CD1c-positive myeloid dendritic cell (primary cell): ENCODE results near the gene EIF1.
"Not testable (repeated sequence)": the region's sequence is repeated elsewhere in the genome, so short reads cannot be mapped to it uniquely, and the experiment has no call there.

ENCODE experiments used
- DNase-seq: peaks from one replicate; pipeline ENCODE4 v3.0.0-alpha.2; 2016; ENCODE audit errors: extremely low spot score

The EIF1 gene

GRCh38 chr17:41678907-41679739 is 9.6 kb upstream of the EIF1 start:
- DNase-seq = peak; percentile 92

GRCh38 chr17:41679740-41680425 is 8.8 kb upstream of the EIF1 start:
- no peak for DNase-seq

GRCh38 chr17:41680426-41681040 is 8.2 kb upstream of the EIF1 start:
- DNase-seq = no peak

GRCh38 chr17:41681776-41682175 is 6.9 kb upstream of the EIF1 start:
- no peak for DNase-seq

- DNase-seq = peak; percentile 81
Observed at GRCh38 chr17:41682631-41683030, 6.1 kb upstream of the EIF1 start.

- no peak for DNase-seq
Observed at GRCh38 chr17:41683441-41684007, 5.2 kb upstream of the EIF1 start.

- no peak for DNase-seq
Observed at GRCh38 chr17:41684035-41684434, 4.7 kb upstream of the EIF1 start.

GRCh38 chr17:41685753-41686152 is 2.9 kb upstream of the EIF1 start:
- not testable (repeated sequence) for DNase-seq

- peak; percentile 86 for DNase-seq
Observed at GRCh38 chr17:41686281-41686680, 2.4 kb upstream of the EIF1 start.

GRCh38 chr17:41687828-41688640 is 651 bp upstream of the EIF1 start:
- DNase-seq = peak; percentile 42

GRCh38 chr17:41689497-41690299 is 1.0 kb downstream of the EIF1 start:
- peak; percentile 73 for DNase-seq

GRCh38 chr17:41690497-41690896 is 1.8 kb downstream of the EIF1 start:
- no peak for DNase-seq

- DNase-seq = no peak
Observed at GRCh38 chr17:41691031-41691777, 2.5 kb downstream of the EIF1 start.

- DNase-seq = no peak
Observed at GRCh38 chr17:41692722-41693521, 4.2 kb downstream of the EIF1 start.

GRCh38 chr17:41695134-41695661 is 6.5 kb downstream of the EIF1 start:
- DNase-seq = no peak

GRCh38 chr17:41695954-41696757 is 7.5 kb downstream of the EIF1 start:
- peak; percentile 92 for DNase-seq

- DNase-seq = peak; percentile 86
Observed at GRCh38 chr17:41697122-41697962, 8.7 kb downstream of the EIF1 start.
